ENCODE results near the gene TMEM236.

DNA sequence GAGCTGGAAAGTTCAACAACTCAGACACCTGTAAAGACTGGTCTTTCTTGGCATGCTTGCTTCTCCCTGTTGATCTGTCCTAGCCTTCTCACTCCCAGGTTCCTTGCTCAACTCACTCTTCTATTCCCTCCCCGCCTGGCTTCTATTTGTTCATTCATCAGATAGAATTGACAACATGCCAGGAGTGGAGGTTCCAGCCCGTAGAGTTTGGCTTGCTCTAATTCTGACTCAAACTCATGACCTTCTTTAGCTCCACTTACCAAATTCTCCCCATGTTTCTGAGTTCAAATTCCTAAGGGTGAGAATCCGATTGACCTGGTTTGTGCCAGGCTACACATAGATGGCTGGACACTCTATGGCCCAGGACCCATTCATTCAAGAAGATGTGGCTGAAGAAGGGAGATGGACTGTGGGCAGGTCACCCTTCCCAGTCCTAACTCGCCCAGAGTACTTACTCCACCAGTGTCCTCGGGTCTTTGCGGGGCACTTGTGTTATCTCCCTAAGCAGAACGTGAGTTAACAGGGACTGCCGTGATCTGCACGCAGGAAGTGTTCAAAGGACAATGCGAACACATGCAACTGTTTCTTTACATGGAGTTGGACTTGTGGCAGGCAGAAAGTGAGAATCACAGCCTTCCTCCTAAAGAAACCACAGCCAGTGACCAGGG lies 4.0 kb upstream of the TMEM236 start:
- TF ChIP-seq, protein P1, sequence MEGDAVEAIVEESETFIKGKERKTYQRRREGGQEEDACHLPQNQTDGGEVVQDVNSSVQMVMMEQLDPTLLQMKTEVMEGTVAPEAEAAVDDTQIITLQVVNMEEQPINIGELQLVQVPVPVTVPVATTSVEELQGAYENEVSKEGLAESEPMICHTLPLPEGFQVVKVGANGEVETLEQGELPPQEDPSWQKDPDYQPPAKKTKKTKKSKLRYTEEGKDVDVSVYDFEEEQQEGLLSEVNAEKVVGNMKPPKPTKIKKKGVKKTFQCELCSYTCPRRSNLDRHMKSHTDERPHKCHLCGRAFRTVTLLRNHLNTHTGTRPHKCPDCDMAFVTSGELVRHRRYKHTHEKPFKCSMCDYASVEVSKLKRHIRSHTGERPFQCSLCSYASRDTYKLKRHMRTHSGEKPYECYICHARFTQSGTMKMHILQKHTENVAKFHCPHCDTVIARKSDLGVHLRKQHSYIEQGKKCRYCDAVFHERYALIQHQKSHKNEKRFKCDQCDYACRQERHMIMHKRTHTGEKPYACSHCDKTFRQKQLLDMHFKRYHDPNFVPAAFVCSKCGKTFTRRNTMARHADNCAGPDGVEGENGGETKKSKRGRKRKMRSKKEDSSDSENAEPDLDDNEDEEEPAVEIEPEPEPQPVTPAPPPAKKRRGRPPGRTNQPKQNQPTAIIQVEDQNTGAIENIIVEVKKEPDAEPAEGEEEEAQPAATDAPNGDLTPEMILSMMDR (IDR thresholded peaks at IDR 0.05; ENCODE audit: low read depth, low read length): no peak
- TF ChIP-seq EZH2phosphoT487 (IDR thresholded peaks at IDR 0.05; ENCODE audit: low read depth): no peak
